GM23338 (cell line): ENCODE results near the gene NUDT13. TPM values are rescaled to one million over a fixed set of nuclear protein-coding genes. Genes with fewer than 3 reads are reported as not detected.
"Not testable (repeated sequence)": the region's sequence is repeated elsewhere in the genome, so short reads cannot be mapped to it uniquely, and the experiment has no call there.

Experiments
- ATAC-seq: fragments of 200-7000 bp; cut with Tn5 transposase; 3 replicates; pipeline ENCODE4 v1.9.1; 2020
- DNase-seq: peaks from one replicate; pipeline ENCODE4 v3.0.0-alpha.2; 2015; ENCODE audit warnings: low spot score
- H2AFZ ChIP-seq: fragments of 200-600 bp; sonication (generic); 2 replicates; pipeline ENCODE4 v1.8.0; 2016; ENCODE audit warnings: antibody characterized with exemption, mild to moderate bottlenecking, moderate library complexity
- H3F3A ChIP-seq: fragments of 200-600 bp; sonication (generic); replicated peaks from 2 replicates; pipeline ENCODE4 v1.8.0; 2017; ENCODE audit warnings: antibody characterized with exemption, mixed run types, low read depth
- H3K27ac ChIP-seq: fragments of 200-600 bp; sonication (generic); 2 replicates; pipeline ENCODE4 v1.6.1; 2016; ENCODE audit warnings: low read depth
- H3K27me3 ChIP-seq: fragments of 200-600 bp; sonication (generic); 2 replicates; pipeline ENCODE4 v1.8.0; 2016; ENCODE audit warnings: mild to moderate bottlenecking, mixed run types, moderate library complexity; ENCODE audit not compliant: insufficient read depth
- H3K36me3 ChIP-seq: fragments of 200-600 bp; sonication (generic); 2 replicates; pipeline ENCODE4 v1.8.0; 2016; ENCODE audit warnings: mild to moderate bottlenecking; ENCODE audit not compliant: insufficient read depth
- H3K4me1 ChIP-seq: fragments of 200-600 bp; sonication (generic); 2 replicates; pipeline ENCODE4 v1.8.0; 2016; ENCODE audit warnings: mild to moderate bottlenecking, moderate library complexity; ENCODE audit not compliant: insufficient read depth
- H3K4me2 ChIP-seq: fragments of 200-600 bp; sonication (generic); 2 replicates; pipeline ENCODE4 v1.7.1; 2017; ENCODE audit warnings: mixed run types
- H3K4me3 ChIP-seq: fragments of 200-600 bp; sonication (generic); 2 replicates; pipeline ENCODE4 v1.6.1; 2016; ENCODE audit warnings: mixed run types
- H3K79me2 ChIP-seq: fragments of 200-600 bp; sonication (generic); replicated peaks from 2 replicates; pipeline ENCODE4 v1.8.0; 2017; ENCODE audit warnings: mild to moderate bottlenecking; ENCODE audit not compliant: insufficient read depth
- H3K9me2 ChIP-seq: fragments of 200-600 bp; sonication (generic); 2 replicates; pipeline ENCODE4 v1.8.0; 2017; ENCODE audit not compliant: insufficient read depth
- H4K20me1 ChIP-seq: fragments of 200-600 bp; sonication (generic); replicated peaks from 2 replicates; pipeline ENCODE4 v1.8.0; 2017; ENCODE audit warnings: mild to moderate bottlenecking; ENCODE audit not compliant: insufficient read depth
- H3K27ac Mint-ChIP-seq: 2 replicates; pipeline ENCODE4 v1.8.0; 2020; ENCODE audit warnings: inconsistent platforms, mild to moderate bottlenecking, moderate library complexity, mixed read lengths
- H3K27me3 Mint-ChIP-seq: 3 replicates; pipeline ENCODE4 v1.8.0; 2022; ENCODE audit warnings: low read depth, mild to moderate bottlenecking, moderate library complexity, mixed read lengths, inconsistent platforms; ENCODE audit not compliant: insufficient read depth, poor library complexity
- H3K36me3 Mint-ChIP-seq: 3 replicates; pipeline ENCODE4 v1.8.0; 2021; ENCODE audit warnings: low read depth, mild to moderate bottlenecking, inconsistent platforms, moderate library complexity, mixed read lengths
- H3K4me1 Mint-ChIP-seq: 3 replicates; pipeline ENCODE4 v1.8.0; 2020; ENCODE audit warnings: mild to moderate bottlenecking, inconsistent platforms, mixed read lengths
- H3K4me3 Mint-ChIP-seq: 3 replicates; pipeline ENCODE4 v1.8.0; 2021; ENCODE audit warnings: moderate library complexity, mild to moderate bottlenecking, inconsistent platforms, mixed read lengths
- H3K9me3 Mint-ChIP-seq: 3 replicates; pipeline ENCODE4 v1.8.0; 2020; ENCODE audit warnings: moderate library complexity, mild to moderate bottlenecking, inconsistent platforms, mixed read lengths
- CREB1 ChIP-seq: fragments of 250-450 bp; sonication (Bioruptor Pico); IDR thresholded peaks from 2 replicates; pipeline ENCODE4 v1.5.0; 2020; ENCODE audit warnings: low read depth, mild to moderate bottlenecking, moderate library complexity
- EZH2 ChIP-seq: fragments of 200-600 bp; sonication (generic); IDR thresholded peaks from one replicate; pipeline ENCODE4 v1.8.0; 2017; ENCODE audit warnings: antibody characterized with exemption, mild to moderate bottlenecking, low read depth; ENCODE audit not compliant: unreplicated experiment
- JUNB ChIP-seq: IDR thresholded peaks from one replicate; pipeline ENCODE4 v1.6.1; 2016; ENCODE audit warnings: antibody characterized with exemption; ENCODE audit not compliant: unreplicated experiment
- NANOG ChIP-seq: IDR thresholded peaks from 2 replicates; pipeline ENCODE4 v1.6.1; 2016; ENCODE audit warnings: antibody characterized with exemption, borderline replicate concordance
- POLR2AphosphoS5 ChIP-seq: IDR thresholded peaks from 2 replicates; pipeline ENCODE4 v1.6.1; 2016; ENCODE audit warnings: antibody characterized with exemption, low read depth
- STAT1 ChIP-seq: IDR thresholded peaks from one replicate; pipeline ENCODE4 v1.6.1; 2016; ENCODE audit warnings: antibody characterized with exemption; ENCODE audit not compliant: unreplicated experiment
- polyA plus RNA-seq: library from polyadenylated mRNA; unstranded; fragments of >200 nt; fragmentation: Nextera tagmentation; extraction: Ambion mirVana; gene quantifications from 2 replicates; pipeline ENCODE4 v1.2.1, GENCODE V29; 2016
- total RNA-seq: library from RNA; depleted of rRNA; stranded (reverse); fragments of >200 nt; shearing (Covaris generic); gene quantifications from 2 replicates; pipeline ENCODE4 v1.2.3, GENCODE V29; 2014
- TF ChIP-seq, protein P1 (sequence below), 2 experiments: fragments of 200-600 bp in 1 of 2; sonication (generic) in 1 of 2; conservative IDR thresholded peaks; 2 replicates each; pipeline versions ENCODE4 v1.5.1 to v1.6.1; 2016 to 2017; ENCODE audit warnings: antibody characterized with exemption in 2 of 2, low read depth in 2 of 2, mild to moderate bottlenecking in 2 of 2, moderate library complexity in 1 of 2
- TF ChIP-seq, protein P2 (sequence below): fragments of 250-450 bp; sonication (Bioruptor Pico); IDR thresholded peaks from 2 replicates; pipeline ENCODE4 v1.5.0; 2020; ENCODE audit warnings: mild to moderate bottlenecking, moderate library complexity

Gene NUDT13
- total and polyA plus RNA-seq, 2 experiments from 2014 or later, result 1.4 to 2.2 TPM

DNA sequence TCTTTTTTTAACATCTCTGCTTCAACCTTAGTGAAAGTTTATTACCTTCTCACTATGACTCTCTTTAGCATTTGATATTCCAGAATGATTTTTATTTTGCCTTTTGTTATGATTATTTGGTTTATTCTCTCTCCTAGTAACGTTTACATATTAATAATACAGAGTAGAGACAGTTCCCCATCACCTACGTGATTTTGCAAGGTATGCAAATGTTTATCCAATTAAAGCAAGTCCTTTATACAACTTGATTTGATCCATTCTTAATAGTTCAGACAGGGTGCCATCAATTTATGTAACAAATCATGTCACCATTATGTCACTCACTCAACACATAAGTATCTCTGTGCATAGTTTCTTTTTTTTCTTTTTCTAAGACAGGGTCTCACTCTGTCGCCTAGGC is 31.3 kb downstream of the NUDT13 start (continued):
- TF ChIP-seq, protein P1, sequence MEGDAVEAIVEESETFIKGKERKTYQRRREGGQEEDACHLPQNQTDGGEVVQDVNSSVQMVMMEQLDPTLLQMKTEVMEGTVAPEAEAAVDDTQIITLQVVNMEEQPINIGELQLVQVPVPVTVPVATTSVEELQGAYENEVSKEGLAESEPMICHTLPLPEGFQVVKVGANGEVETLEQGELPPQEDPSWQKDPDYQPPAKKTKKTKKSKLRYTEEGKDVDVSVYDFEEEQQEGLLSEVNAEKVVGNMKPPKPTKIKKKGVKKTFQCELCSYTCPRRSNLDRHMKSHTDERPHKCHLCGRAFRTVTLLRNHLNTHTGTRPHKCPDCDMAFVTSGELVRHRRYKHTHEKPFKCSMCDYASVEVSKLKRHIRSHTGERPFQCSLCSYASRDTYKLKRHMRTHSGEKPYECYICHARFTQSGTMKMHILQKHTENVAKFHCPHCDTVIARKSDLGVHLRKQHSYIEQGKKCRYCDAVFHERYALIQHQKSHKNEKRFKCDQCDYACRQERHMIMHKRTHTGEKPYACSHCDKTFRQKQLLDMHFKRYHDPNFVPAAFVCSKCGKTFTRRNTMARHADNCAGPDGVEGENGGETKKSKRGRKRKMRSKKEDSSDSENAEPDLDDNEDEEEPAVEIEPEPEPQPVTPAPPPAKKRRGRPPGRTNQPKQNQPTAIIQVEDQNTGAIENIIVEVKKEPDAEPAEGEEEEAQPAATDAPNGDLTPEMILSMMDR (conservative IDR thresholded peaks at IDR 0.05; ENCODE audit: low read depth in 2 of 2), result no peak
- no peak for TF ChIP-seq CREB1 (CRISPR knock-in tag)

DNA sequence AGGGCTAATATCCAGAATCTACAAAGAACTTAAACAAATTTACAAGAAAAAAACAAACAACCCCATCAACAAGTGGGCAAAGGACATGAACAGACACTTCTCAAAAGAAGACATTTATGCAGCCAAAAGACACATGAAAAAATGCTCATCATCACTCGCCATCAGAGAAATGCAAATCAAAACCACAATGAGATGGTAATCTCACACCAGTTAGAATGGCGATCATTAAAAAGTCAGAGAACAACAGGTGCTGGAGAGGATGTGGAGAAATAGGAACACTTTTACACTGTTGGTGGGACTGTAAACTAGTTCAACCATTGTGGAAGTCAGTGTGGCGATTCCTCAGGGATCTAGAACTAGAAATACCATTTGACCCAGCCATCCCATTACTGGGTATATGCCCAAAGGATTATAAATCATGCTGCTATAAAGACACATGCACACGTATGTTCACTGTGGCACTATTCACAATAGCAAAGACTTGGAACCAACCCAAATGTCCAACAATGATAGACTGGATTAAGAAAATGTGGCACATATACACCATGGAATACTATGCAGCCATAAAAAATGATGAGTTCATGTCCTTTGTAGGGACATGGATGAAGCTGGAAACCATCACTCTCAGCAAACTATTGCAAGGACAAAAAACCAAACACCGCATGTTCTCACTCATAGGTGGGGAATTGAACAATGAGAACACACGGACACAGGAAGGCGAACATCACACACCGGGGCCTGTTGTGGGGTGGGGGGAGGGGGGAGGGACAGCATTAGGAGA is 40.6 kb downstream of the NUDT13 start:
- H3K9me3 Mint-ChIP-seq, H3K4me2 ChIP-seq, H3K4me3 ChIP-seq, H3K27ac Mint-ChIP-seq, H3K4me1 ChIP-seq, ATAC-seq, H4K20me1 ChIP-seq, H3K4me3 Mint-ChIP-seq, H2AFZ ChIP-seq, DNase-seq, H3K27me3 ChIP-seq, H3K27me3 Mint-ChIP-seq, H3K27ac ChIP-seq, H3F3A ChIP-seq, H3K4me1 Mint-ChIP-seq, H3K9me2 ChIP-seq: not testable (repeated sequence)
- Histone ChIP-seq H3K79me2 (peaks cover 11% of the 10 kb centered on the region; the same call in 1 of the 2 replicates), H3K36me3 (peaks cover 37% of the 10 kb centered on the region)
- H3K36me3 Mint-ChIP-seq, result peaks cover 65% of the 10 kb centered on the region

DNA sequence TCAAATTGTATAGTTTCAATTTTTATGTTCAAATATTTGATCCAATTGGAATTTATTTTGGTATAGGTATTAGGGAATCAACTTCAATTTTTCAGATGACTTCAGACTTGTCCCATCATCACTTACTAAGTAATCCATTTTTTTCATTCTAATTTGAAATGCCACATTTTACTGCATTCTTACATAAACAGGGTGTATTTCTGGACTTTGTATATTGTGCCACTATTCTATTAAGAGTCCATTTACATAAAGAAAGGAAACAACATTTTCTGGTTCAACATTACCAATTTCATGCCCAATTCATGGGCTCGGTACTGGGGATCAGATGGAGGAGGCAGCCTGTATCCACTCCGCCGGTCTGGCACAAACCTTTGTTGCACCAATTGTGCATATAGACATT is 41.8 kb downstream of the NUDT13 start:
- no peaks in the 10 kb centered on the region for H3K27me3 ChIP-seq
- DNase-seq, result no peak
- no peaks in the 10 kb centered on the region for H3K9me2 ChIP-seq
- Mint-ChIP-seq H3K4me3 (no peak overlapping the region), H3K36me3 (peaks cover 70% of the 10 kb centered on the region), H3K4me1 (no peaks in the 10 kb centered on the region), H3K27me3 (no peaks in the 10 kb centered on the region), H3K27ac (no peak overlapping the region), H3K9me3 (no peaks in the 10 kb centered on the region)
- H3F3A ChIP-seq, result no peaks in the 10 kb centered on the region
- no peak overlapping the region for H3K4me3 ChIP-seq
- no peak overlapping the region for H3K27ac ChIP-seq
- peaks cover 11% of the 10 kb centered on the region; the same call in 1 of the 2 replicates for H3K79me2 ChIP-seq
- H4K20me1 ChIP-seq, result no peaks in the 10 kb centered on the region; the same call in 1 of the 2 replicates
- H2AFZ ChIP-seq, result no peak overlapping the region
- peaks cover 49% of the 10 kb centered on the region for H3K36me3 ChIP-seq
- H3K4me1 ChIP-seq, result no peaks in the 10 kb centered on the region
- no peak overlapping the region for H3K4me2 ChIP-seq
- ATAC-seq, result no peak
- TF ChIP-seq, protein P1 (conservative IDR thresholded peaks at IDR 0.05; ENCODE audit: low read depth in 2 of 2), result no peak
- TF ChIP-seq STAT1 (no peak), NANOG (no peak), POLR2AphosphoS5 (no peak), EZH2 (no peak), JUNB (no peak)
- TF ChIP-seq, protein P2, sequence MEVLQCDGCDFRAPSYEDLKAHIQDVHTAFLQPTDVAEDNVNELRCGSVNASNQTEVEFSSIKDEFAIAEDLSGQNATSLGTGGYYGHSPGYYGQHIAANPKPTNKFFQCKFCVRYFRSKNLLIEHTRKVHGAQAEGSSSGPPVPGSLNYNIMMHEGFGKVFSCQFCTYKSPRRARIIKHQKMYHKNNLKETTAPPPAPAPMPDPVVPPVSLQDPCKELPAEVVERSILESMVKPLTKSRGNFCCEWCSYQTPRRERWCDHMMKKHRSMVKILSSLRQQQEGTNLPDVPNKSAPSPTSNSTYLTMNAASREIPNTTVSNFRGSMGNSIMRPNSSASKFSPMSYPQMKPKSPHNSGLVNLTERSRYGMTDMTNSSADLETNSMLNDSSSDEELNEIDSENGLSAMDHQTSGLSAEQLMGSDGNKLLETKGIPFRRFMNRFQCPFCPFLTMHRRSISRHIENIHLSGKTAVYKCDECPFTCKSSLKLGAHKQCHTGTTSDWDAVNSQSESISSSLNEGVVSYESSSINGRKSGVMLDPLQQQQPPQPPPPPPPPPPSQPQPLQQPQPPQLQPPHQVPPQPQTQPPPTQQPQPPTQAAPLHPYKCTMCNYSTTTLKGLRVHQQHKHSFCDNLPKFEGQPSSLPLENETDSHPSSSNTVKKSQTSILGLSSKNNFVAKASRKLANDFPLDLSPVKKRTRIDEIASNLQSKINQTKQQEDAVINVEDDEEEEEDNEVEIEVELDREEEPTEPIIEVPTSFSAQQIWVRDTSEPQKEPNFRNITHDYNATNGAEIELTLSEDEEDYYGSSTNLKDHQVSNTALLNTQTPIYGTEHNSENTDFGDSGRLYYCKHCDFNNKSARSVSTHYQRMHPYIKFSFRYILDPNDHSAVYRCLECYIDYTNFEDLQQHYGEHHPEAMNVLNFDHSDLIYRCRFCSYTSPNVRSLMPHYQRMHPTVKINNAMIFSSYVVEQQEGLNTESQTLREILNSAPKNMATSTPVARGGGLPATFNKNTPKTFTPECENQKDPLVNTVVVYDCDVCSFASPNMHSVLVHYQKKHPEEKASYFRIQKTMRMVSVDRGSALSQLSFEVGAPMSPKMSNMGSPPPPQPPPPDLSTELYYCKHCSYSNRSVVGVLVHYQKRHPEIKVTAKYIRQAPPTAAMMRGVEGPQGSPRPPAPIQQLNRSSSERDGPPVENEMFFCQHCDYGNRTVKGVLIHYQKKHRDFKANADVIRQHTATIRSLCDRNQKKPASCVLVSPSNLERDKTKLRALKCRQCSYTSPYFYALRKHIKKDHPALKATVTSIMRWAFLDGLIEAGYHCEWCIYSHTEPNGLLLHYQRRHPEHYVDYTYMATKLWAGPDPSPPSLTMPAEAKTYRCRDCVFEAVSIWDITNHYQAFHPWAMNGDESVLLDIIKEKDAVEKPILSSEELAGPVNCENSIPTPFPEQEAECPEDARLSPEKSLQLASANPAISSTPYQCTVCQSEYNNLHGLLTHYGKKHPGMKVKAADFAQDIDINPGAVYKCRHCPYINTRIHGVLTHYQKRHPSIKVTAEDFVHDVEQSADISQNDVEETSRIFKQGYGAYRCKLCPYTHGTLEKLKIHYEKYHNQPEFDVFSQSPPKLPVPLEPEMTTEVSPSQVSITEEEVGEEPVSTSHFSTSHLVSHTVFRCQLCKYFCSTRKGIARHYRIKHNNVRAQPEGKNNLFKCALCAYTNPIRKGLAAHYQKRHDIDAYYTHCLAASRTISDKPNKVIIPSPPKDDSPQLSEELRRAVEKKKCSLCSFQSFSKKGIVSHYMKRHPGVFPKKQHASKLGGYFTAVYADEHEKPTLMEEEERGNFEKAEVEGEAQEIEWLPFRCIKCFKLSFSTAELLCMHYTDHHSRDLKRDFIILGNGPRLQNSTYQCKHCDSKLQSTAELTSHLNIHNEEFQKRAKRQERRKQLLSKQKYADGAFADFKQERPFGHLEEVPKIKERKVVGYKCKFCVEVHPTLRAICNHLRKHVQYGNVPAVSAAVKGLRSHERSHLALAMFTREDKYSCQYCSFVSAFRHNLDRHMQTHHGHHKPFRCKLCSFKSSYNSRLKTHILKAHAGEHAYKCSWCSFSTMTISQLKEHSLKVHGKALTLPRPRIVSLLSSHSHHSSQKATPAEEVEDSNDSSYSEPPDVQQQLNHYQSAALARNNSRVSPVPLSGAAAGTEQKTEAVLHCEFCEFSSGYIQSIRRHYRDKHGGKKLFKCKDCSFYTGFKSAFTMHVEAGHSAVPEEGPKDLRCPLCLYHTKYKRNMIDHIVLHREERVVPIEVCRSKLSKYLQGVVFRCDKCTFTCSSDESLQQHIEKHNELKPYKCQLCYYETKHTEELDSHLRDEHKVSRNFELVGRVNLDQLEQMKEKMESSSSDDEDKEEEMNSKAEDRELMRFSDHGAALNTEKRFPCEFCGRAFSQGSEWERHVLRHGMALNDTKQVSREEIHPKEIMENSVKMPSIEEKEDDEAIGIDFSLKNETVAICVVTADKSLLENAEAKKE (CRISPR knock-in tag), result no peak
